Uterus (tissue), 2 donors: Measurements from ENCODE around the gene RSPH1.

Source experiments
- POLR2A ChIP-seq, 2 donors: fragments of 450-650 bp; IDR thresholded peaks; one replicate each; pipeline ENCODE4 v1.6.1; 2016; ENCODE audit warnings: antibody characterized with exemption in 2 of 2, mild to moderate bottlenecking in 1 of 2, moderate library complexity in 1 of 2
- TF ChIP-seq, protein P1 (sequence below), 4 experiments: fragments of 200-600 bp in 2 of 4; fragments of 450-650 bp in 2 of 4; sonication (generic) in 2 of 4; IDR thresholded peaks; one replicate each; pipeline ENCODE4 v1.5.1; 2016 to 2019; ENCODE audit warnings: antibody characterized with exemption in 4 of 4, mild to moderate bottlenecking in 2 of 4, moderate library complexity in 1 of 4

DNA sequence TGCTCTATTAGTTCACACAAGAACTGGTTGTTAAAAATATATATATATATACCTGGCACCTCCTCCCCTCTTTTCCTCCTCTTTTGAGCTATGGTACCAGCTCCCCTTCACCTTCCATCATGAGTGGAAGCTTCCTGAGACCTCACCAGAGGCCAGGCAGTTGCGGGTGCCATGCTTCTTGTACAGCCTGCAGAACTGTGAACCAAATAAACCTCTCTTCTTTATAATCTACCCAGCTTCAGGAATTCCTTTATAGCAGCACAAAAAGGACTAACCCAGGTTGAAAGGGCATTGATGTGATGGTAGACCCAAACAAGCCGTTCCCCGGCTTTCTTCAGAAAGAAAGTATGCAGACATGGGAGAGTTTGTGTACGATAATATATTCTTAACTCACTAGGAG, 14.9 kb downstream of the RSPH1 start:
- TF ChIP-seq, protein P1, sequence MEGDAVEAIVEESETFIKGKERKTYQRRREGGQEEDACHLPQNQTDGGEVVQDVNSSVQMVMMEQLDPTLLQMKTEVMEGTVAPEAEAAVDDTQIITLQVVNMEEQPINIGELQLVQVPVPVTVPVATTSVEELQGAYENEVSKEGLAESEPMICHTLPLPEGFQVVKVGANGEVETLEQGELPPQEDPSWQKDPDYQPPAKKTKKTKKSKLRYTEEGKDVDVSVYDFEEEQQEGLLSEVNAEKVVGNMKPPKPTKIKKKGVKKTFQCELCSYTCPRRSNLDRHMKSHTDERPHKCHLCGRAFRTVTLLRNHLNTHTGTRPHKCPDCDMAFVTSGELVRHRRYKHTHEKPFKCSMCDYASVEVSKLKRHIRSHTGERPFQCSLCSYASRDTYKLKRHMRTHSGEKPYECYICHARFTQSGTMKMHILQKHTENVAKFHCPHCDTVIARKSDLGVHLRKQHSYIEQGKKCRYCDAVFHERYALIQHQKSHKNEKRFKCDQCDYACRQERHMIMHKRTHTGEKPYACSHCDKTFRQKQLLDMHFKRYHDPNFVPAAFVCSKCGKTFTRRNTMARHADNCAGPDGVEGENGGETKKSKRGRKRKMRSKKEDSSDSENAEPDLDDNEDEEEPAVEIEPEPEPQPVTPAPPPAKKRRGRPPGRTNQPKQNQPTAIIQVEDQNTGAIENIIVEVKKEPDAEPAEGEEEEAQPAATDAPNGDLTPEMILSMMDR (IDR thresholded peaks at IDR 0.05), result no peak
- no peak for TF ChIP-seq POLR2A (IDR thresholded peaks at IDR 0.05)
